ENCODE results near the gene PPP2R2C.
A peak's percentile ranks its signal among the peaks of the same experiment; 100 is the strongest.

Gene PPP2R2C

GRCh38 chr4:6334203-6334887, 138.1 kb downstream of the PPP2R2C start:
- no peak for DNase-seq (ENCODE audit: low read depth)
- TF ChIP-seq CTCF (IDR thresholded peaks at IDR 0.05; ENCODE audit: low read depth, low read length, missing control alignments): no peak
- no peak overlapping the region for H3K4me3 ChIP-seq (ENCODE audit: low read depth, low read length)

GRCh38 chr4:6333301-6334202, 138.9 kb downstream of the PPP2R2C start:
- no peak for DNase-seq (ENCODE audit: low read depth)
- no peak overlapping the region for H3K4me3 ChIP-seq (ENCODE audit: low read depth, low read length)
- TF ChIP-seq CTCF (IDR thresholded peaks at IDR 0.05; ENCODE audit: low read depth, low read length, missing control alignments): peak; percentile 82

GRCh38 chr4:6332669-6333050, 139.8 kb downstream of the PPP2R2C start:
- no peak overlapping the region for H3K4me3 ChIP-seq (ENCODE audit: low read depth, low read length)
- no peak for TF ChIP-seq CTCF (IDR thresholded peaks at IDR 0.05; ENCODE audit: low read depth, low read length, missing control alignments)
- no peak for DNase-seq (ENCODE audit: low read depth)

GRCh38 chr4:6332042-6332668, 140.3 kb downstream of the PPP2R2C start:
- no peak overlapping the region for H3K4me3 ChIP-seq (ENCODE audit: low read depth, low read length)
- no peak for DNase-seq (ENCODE audit: low read depth)
- peak; percentile 88 for TF ChIP-seq CTCF (IDR thresholded peaks at IDR 0.05; ENCODE audit: low read depth, low read length, missing control alignments)

GRCh38 chr4:6331468-6331867, 140.9 kb downstream of the PPP2R2C start:
- no peak for TF ChIP-seq CTCF (IDR thresholded peaks at IDR 0.05; ENCODE audit: low read depth, low read length, missing control alignments)
- no peak for DNase-seq (ENCODE audit: low read depth)
- no peak overlapping the region for H3K4me3 ChIP-seq (ENCODE audit: low read depth, low read length)

- DNase-seq (ENCODE audit: low read depth): no peak
- H3K4me3 ChIP-seq (ENCODE audit: low read depth, low read length): no peak overlapping the region
- TF ChIP-seq CTCF (IDR thresholded peaks at IDR 0.05; ENCODE audit: low read depth, low read length, missing control alignments): peak; percentile 76
Observed at GRCh38 chr4:6331018-6331417, 141.4 kb downstream of the PPP2R2C start.
